ENCODE data around the gene WDR59.

Gene WDR59

GRCh38 chr16:74899816-74900215, 85.1 kb downstream of the WDR59 start:
- DNase-seq: no peak
- Histone ChIP-seq H3K27me3 (no peaks in the 10 kb centered on the region), H3K4me3 (ENCODE audit: low read depth, low read length) (no peak overlapping the region), H3K36me3 (no peaks in the 10 kb centered on the region; the same call in 1 of the 2 replicates), H3K4me1 (no peaks in the 10 kb centered on the region), H3K9me3 (no peaks in the 10 kb centered on the region)
- TF ChIP-seq CTCF (IDR thresholded peaks at IDR 0.05; ENCODE audit: low read depth, low read length): no peak

GRCh38 chr16:74898659-74899058, 86.3 kb downstream of the WDR59 start:
- TF ChIP-seq CTCF (IDR thresholded peaks at IDR 0.05; ENCODE audit: low read depth, low read length): no peak
- no peak for DNase-seq
- no peak overlapping the region for H3K4me3 ChIP-seq (ENCODE audit: low read depth, low read length)
- no peaks in the 10 kb centered on the region for H3K9me3 ChIP-seq
- no peaks in the 10 kb centered on the region for H3K27me3 ChIP-seq
- no peaks in the 10 kb centered on the region; the same call in 1 of the 2 replicates for H3K36me3 ChIP-seq
- H3K4me1 ChIP-seq: no peaks in the 10 kb centered on the region

GRCh38 chr16:74896389-74897370, 88.2 kb downstream of the WDR59 start:
- Histone ChIP-seq H3K4me1 (no peaks in the 10 kb centered on the region), H3K9me3 (no peaks in the 10 kb centered on the region), H3K36me3 (no peaks in the 10 kb centered on the region; the same call in 1 of the 2 replicates), H3K27me3 (no peaks in the 10 kb centered on the region), H3K4me3 (ENCODE audit: low read depth, low read length) (no peak overlapping the region)
- DNase-seq: no peak
- TF ChIP-seq CTCF (IDR thresholded peaks at IDR 0.05; ENCODE audit: low read depth, low read length): no peak

GRCh38 chr16:74893541-74893940, 91.4 kb downstream of the WDR59 start:
- Histone ChIP-seq H3K9me3 (no peaks in the 10 kb centered on the region), H3K4me3 (ENCODE audit: low read depth, low read length) (no peak overlapping the region), H3K4me1 (no peaks in the 10 kb centered on the region), H3K36me3 (peaks cover 3% of the 10 kb centered on the region; the same call in 1 of the 2 replicates), H3K27me3 (no peaks in the 10 kb centered on the region)
- TF ChIP-seq CTCF (IDR thresholded peaks at IDR 0.05; ENCODE audit: low read depth, low read length): no peak
- DNase-seq: no peak

GRCh38 chr16:74892574-74893461, 92.1 kb downstream of the WDR59 start:
- no peaks in the 10 kb centered on the region for H3K4me1 ChIP-seq
- DNase-seq: no peak
- H3K27me3 ChIP-seq: no peaks in the 10 kb centered on the region
- H3K4me3 ChIP-seq (ENCODE audit: low read depth, low read length): no peak overlapping the region
- H3K9me3 ChIP-seq: no peaks in the 10 kb centered on the region
- TF ChIP-seq CTCF (IDR thresholded peaks at IDR 0.05; ENCODE audit: low read depth, low read length): no peak
- H3K36me3 ChIP-seq: peaks cover 3% of the 10 kb centered on the region; the same call in 1 of the 2 replicates
